22Rv1 (cell line): ENCODE data around the gene ZNF785.

Experiments
- H3K27ac ChIP-seq: fragments of 450-650 bp; 2 replicates; pipeline ENCODE4 v1.5.1; 2017
- CTCF ChIP-seq: fragments of 450-650 bp; IDR thresholded peaks from 2 replicates; pipeline ENCODE4 v1.5.1; 2017; ENCODE audit warnings: mild to moderate bottlenecking
- ZFX ChIP-seq: fragments of 450-650 bp; IDR thresholded peaks from 2 replicates; pipeline ENCODE4 v1.6.1; 2017; ENCODE audit warnings: antibody characterized with exemption, borderline replicate concordance

The ZNF785 gene

GRCh38 chr16:30555315-30556124, 30.0 kb downstream of the ZNF785 start:
- H3K27ac ChIP-seq = peak overlapping the region; percentile 94
- TF ChIP-seq ZFX (no peak), CTCF (no peak)

- H3K27ac ChIP-seq = no peak overlapping the region; the same call in 1 of the 2 replicates
- no peak for TF ChIP-seq ZFX
- no peak for TF ChIP-seq CTCF
Measured at GRCh38 chr16:30554557-30555314, 30.8 kb downstream of the ZNF785 start.

GRCh38 chr16:30553393-30553899, 32.1 kb downstream of the ZNF785 start:
- H3K27ac ChIP-seq = peak overlapping the region; percentile 26
- TF ChIP-seq ZFX = no peak
- TF ChIP-seq CTCF = no peak

- TF ChIP-seq ZFX (no peak), CTCF (no peak)
- peak overlapping the region; percentile 26; the same call in 1 of the 2 replicates for H3K27ac ChIP-seq
Measured at GRCh38 chr16:30552956-30553355, 32.5 kb downstream of the ZNF785 start.

- TF ChIP-seq ZFX (no peak), CTCF (no peak)
- no peak overlapping the region for H3K27ac ChIP-seq
Measured at GRCh38 chr16:30551781-30552180, 33.7 kb downstream of the ZNF785 start.

- H3K27ac ChIP-seq = no peak overlapping the region
- TF ChIP-seq CTCF (no peak), ZFX (no peak)
Measured at GRCh38 chr16:30548416-30549253, 36.9 kb downstream of the ZNF785 start.
